Neural progenitor cell (in vitro differentiated cells): ENCODE results near the gene LMNTD1.

Experiments
- CTCF ChIP-seq: fragments of 200-600 bp; sonication (generic); IDR thresholded peaks from 2 replicates; pipeline ENCODE4 v1.5.1; 2017; ENCODE audit warnings: antibody characterized with exemption, mild to moderate bottlenecking
- EZH2 ChIP-seq: fragments of 200-600 bp; sonication (generic); IDR thresholded peaks from 2 replicates; pipeline ENCODE4 v1.6.1; 2017; ENCODE audit warnings: antibody characterized with exemption, mild to moderate bottlenecking, moderate library complexity
- EZH2phosphoT487 ChIP-seq: fragments of 200-600 bp; sonication (generic); IDR thresholded peaks from 2 replicates; pipeline ENCODE4 v1.6.1; 2017; ENCODE audit warnings: antibody characterized with exemption

GRCh38 chr12:25482625-25483024 is 70.5 kb downstream of the LMNTD1 start:
- TF ChIP-seq EZH2 (no peak), CTCF (no peak), EZH2phosphoT487 (no peak)
